22Rv1 (cell line): ENCODE measurements around the gene OVAAL.

Experiments used
- H3K27ac ChIP-seq: fragments of 450-650 bp; 2 replicates; pipeline ENCODE4 v1.5.1; 2017
- ZFX ChIP-seq: fragments of 450-650 bp; IDR thresholded peaks from 2 replicates; pipeline ENCODE4 v1.6.1; 2017; ENCODE audit warnings: antibody characterized with exemption, borderline replicate concordance
- TF ChIP-seq, protein P1 (sequence below): fragments of 450-650 bp; IDR thresholded peaks from 2 replicates; pipeline ENCODE4 v1.5.1; 2017; ENCODE audit warnings: mild to moderate bottlenecking

The OVAAL gene

GRCh38 chr1:180581635-180582039, 22.9 kb downstream of the OVAAL start:
- H3K27ac ChIP-seq: no peak overlapping the region
- TF ChIP-seq ZFX: no peak
- TF ChIP-seq, protein P1, sequence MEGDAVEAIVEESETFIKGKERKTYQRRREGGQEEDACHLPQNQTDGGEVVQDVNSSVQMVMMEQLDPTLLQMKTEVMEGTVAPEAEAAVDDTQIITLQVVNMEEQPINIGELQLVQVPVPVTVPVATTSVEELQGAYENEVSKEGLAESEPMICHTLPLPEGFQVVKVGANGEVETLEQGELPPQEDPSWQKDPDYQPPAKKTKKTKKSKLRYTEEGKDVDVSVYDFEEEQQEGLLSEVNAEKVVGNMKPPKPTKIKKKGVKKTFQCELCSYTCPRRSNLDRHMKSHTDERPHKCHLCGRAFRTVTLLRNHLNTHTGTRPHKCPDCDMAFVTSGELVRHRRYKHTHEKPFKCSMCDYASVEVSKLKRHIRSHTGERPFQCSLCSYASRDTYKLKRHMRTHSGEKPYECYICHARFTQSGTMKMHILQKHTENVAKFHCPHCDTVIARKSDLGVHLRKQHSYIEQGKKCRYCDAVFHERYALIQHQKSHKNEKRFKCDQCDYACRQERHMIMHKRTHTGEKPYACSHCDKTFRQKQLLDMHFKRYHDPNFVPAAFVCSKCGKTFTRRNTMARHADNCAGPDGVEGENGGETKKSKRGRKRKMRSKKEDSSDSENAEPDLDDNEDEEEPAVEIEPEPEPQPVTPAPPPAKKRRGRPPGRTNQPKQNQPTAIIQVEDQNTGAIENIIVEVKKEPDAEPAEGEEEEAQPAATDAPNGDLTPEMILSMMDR: no peak

GRCh38 chr1:180584869-180585268, 26.1 kb downstream of the OVAAL start:
- TF ChIP-seq ZFX: no peak
- TF ChIP-seq, protein P1: no peak
- H3K27ac ChIP-seq: no peak overlapping the region

- no peak overlapping the region for H3K27ac ChIP-seq
Observed at GRCh38 chr1:180585994-180586359, 27.2 kb downstream of the OVAAL start.

DNA sequence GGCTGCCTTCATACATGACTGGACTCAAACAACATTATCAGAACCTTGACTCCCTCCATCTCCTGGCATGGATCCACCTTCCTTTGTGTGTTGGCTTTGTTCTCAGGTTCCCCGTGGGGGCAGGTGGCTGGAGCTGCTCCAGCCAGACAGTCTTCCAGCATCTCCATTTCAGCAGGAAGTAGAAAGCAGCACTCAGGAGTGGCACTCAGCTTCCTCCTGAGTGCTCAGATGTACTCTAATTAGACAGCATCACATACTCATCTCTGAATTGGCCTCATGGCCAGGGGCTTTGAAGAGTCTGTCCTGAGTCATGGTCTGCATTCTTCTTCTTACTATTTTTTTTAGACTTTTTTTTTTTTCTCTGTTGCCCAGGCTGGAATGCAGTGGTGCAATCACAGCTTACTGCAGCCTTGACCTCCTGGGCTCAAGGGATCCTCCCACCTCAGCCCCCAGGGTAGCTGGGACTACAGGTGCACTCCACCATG, 27.9 kb downstream of the OVAAL start:
- TF ChIP-seq, protein P1: no peak
- TF ChIP-seq ZFX: no peak
- no peak overlapping the region for H3K27ac ChIP-seq

More at GRCh38 chr1:180585994-180586359, 27.2 kb downstream of the OVAAL start:
- no peak for TF ChIP-seq ZFX
- TF ChIP-seq, protein P1: no peak

DNA sequence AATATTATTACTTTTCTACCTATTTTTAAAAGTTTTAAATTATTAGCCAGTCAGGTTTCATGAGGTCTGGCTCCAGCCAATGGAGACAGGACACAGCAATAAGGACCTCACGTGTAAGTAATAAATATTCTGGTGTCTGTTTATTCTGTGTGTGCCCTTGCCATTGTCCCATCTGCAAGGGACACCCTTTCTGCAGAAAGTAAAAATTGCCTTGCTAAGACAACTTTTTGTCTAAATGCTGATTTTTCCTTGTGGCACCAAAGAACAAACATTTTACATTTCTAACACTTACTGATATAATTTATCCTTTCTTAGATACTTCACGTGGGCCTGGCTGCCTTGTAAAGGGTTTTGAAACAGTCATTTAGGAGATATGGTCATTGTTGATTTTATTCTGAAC, 29.4 kb downstream of the OVAAL start:
- no peak for TF ChIP-seq ZFX
- TF ChIP-seq, protein P1: no peak
- no peak overlapping the region for H3K27ac ChIP-seq

DNA sequence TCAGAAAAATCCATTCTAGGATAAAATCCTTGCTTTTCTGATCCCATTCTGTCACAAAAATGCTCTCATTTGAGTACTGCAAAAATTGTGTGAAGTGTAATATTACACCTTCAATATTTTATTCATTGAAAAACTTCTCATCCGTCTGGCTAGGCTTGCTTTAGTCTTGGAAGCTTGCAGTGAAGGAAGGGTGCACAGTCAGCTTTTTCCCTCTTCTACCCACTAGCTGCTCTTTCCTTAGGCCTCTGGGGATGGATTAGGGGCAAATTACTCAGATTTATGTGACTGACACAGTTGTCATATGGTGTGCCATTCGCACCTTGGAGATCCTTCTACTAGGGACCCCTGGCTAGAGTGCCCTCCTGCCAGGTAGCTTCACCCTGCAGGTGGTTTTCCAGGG, 32.1 kb downstream of the OVAAL start:
- no peak for TF ChIP-seq ZFX
- TF ChIP-seq, protein P1: no peak
- H3K27ac ChIP-seq: no peak overlapping the region

GRCh38 chr1:180593382-180593781, 34.6 kb downstream of the OVAAL start:
- no peak overlapping the region for H3K27ac ChIP-seq
- TF ChIP-seq ZFX: no peak
- TF ChIP-seq, protein P1: no peak
